Cortex of kidney (tissue), 1 donor: Measurements from ENCODE around the gene NFX1.
"Not testable (repeated sequence)": the region's sequence is repeated elsewhere in the genome, so short reads cannot be mapped to it uniquely, and the experiment has no call there.

ENCODE experiments used
- DNase-seq: peaks from one replicate; lab custom pipeline; 2025; lab: John Stamatoyannopoulos, UW

NFX1 gene

DNA sequence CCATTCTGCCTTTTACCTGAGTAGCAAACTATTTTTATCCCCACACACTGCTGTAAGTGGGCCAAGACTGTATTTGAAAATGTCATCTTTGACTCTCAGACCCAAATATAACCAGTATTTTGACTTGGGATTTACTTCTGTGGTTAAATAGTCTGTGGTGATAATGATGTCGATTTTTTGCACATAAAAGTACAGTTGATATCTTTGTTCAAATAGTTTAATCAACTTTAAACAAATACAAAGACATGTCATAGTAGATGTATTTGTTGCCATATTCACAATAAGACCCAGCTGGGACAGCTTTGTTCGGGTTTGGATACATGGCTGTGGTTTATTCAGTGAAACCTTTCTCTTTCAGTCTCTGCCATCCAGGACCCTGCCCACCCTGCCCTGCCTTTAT lies 20.4 kb downstream of the NFX1 start:
- no peak for DNase-seq

DNA sequence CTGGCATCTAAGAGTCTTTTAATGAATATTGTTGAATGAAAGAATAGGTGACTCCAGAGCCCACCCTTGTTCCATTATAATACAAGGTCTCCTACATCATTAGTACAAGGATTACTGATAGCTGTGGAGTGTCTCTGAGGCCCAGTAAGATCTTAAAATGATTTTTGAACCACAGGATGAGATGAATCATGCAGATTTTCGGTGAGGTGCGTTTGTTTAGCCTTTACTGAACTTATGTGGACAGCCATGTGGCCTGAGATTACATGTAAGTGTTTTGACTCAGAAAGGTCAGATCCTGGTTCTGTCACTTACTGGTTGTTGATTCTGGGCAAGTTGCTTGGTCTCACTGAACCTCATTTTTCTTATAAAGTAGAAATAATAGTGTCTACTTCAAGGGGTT lies 21.6 kb downstream of the NFX1 start:
- no peak for DNase-seq

DNA sequence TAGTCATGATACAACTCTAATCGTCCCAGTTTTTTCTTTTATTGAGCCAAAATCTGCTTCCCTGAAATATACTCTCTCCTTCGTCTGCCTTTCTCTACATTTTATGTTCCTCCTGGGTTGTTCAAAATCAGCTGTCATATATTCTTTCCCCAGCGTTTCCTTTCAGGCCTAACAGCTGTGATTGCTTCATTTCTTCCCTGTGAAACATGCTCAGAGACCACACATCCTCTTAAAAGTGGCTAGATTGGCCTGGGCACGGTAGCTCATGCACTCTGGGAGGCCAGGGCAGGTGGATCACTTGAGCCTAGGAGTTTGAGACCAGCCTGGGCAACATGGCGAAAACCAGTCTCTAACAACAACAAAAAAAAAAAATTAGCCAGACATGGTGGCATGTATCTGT lies 25.1 kb downstream of the NFX1 start:
- DNase-seq = no peak

DNA sequence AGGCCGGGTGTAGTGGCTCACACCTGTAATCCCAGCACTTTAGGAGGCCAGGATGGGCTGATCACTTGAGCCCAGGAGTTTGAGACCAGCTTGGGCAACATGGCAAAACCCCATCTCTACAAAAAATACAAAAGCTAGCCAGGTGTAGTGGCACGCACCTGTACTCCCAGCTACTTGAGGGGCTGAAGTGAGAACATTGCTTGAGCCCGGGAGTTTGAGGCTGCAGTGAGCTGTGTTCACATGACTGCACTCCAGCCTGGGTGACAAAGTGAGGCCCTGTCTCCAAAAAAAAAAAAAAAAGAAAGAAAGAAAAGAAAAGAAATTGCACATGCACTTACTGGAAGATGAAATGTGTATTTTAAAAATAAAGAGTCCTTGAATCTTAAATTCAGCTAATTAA lies 26.8 kb downstream of the NFX1 start:
- not testable (repeated sequence) for DNase-seq

DNA sequence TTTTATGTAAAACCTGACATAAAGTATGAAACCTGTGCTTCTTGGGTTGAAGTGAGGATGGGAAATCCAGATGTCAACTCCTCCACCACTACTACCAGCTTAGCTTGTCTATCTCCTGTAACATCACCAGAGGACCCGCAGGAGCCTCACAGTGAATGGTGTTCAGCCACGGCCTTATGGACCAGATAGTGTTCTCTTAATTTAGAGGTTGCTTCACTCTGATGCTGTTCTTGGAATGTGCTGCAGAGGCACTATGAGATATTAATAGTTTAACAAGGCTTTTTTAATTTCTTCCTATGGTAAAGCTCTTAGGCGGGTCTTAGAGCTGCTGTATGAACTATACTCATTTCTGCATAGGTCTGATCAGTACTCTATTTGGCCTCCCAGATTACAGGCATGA lies 27.9 kb downstream of the NFX1 start:
- DNase-seq = no peak

DNA sequence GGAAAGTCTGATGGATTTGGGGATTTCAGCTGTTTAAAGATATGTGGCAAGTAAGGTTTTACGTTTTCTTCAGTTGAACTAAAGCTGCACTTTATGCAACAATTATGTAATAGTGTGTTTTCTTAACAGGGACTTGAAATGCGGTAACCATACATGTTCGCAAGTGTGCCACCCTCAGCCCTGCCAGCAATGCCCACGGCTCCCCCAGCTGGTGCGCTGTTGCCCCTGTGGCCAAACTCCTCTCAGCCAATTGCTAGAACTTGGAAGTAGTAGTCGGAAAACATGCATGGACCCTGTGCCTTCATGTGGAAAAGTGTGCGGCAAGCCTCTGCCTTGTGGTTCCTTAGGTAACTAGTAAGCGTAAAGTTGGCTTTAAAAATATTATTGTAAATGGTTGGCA lies 28.5 kb downstream of the NFX1 start:
- no peak for DNase-seq

DNA sequence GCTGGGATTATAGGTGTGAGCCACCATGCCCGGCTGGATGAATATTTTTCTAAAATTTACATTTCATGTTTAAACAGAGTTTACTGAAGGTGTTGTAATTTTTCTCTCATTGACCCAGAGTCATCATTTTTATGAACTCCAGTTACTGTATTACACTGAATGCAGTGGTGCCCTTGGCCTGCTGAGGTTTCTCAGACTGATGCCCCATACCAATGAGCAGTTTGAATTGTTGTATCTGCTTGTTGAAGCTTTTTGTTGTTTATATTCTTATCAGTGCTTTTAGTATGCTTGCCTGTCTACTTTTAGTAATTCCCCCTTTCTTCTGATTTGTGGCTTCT lies 29.9 kb downstream of the NFX1 start:
- no peak for DNase-seq

DNA sequence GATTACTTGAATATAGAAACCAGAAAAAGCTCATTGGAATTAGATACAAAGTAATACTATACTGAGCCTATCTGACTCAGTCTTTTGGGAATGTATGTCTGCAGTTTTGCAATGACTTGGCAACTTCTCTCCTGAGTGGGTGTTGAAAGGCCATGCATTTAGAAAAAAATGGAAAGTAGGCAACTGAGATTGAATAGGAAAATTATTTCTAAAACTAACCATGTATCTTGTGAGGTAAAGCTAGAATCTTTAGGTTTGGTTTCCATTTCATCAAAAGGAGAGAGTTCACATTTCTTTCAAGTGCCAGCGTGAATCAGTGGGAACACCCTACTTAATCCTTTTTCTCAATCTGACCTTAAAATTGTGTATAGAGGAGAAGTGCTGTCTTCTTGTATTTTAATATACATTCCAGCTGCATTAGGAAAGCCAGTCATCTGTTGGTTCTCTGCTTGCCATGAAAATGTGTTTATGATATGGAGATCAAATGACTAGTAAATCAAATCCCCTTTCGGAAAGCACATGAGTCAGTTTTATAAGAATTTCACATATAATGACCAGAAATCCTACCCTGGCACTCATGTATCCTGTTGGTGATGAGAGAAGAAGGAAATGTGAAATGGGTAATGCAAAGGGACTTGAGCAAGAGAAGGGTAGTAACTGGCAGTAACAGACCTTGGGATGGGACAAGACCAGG lies 30.4 kb downstream of the NFX1 start:
- DNase-seq = no peak

DNA sequence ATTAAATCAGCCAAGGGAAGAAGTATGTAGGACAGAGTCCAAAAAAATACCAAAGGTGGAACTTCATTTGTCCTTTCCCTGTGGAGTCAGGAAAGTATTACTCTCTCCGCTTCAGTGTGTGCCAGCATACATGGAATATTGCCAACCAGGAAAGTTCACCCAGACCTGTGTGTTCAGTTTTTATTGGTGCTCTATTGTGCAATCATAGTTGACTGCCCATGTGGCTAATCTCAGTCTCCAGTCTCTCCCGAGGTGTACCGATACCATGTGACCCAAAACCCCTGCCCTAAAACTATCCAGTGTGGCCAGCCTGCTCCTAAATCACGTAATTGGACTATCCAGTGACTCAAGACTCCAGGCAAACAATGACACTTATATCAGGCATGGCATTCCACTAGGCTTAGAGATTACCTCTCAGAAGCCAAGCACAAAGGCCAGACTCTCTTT lies 38.8 kb downstream of the NFX1 start:
- no peak for DNase-seq

DNA sequence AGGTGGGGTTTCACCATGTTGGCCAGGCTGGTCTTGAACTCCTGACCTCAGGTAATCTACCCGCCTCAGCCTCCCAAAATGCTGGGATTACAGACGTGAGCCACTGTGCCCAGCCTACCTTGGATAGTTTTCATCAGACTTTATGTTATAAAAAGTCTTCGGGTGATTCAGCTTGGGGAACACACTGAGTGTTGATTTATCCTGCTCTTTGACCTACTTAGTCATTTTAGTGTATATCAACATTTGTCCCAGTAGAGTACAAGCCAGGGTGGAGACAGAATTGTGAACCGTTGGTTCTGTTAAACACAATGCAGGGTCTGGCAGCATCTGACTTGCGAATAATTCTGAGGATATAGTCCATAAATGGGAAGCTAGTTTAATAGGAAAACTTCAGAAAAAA lies 39.7 kb downstream of the NFX1 start:
- DNase-seq = no peak

DNA sequence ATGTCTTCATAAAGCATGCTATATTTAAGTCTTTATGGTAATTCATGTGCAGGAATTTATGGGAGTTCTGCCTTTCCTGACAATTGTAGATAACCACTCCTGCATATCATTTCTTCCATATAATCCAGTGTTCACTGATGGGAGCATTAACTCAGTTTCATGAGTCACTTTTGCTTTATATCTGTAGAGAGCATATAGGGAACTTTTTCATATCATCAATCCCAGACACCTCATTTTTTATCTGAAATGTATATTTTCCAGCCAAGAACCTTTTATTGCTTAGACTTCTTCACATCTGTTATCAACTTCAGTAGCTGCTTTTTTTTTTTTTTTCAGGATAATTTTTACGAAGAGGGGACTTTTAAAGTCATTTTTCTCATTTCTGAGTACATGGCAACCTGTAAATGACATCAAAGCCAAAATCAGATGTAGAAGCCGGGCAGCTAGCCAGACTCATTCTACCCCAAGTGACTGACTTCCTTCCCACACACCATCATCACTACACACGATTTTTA lies 41.1 kb downstream of the NFX1 start:
- no peak for DNase-seq

DNA sequence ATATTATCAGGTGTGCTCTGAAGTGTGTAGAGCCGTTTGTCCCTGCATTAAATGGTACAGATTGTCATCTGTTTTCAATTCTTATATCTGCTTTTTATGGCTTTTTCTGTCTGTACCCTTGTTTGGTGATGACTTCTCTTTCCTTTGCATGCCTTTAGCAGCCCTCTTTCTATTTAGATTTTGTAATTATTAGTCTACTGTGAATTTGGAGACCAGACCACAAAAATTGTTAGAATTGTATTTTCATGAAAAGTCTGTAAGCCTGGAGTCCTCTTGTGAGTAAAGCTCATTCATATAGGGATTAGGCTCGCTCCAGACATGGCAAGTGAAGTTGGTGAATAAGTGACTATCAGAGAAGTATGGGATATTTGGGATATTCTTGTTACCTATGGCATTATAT lies 41.7 kb downstream of the NFX1 start:
- DNase-seq = no peak

DNA sequence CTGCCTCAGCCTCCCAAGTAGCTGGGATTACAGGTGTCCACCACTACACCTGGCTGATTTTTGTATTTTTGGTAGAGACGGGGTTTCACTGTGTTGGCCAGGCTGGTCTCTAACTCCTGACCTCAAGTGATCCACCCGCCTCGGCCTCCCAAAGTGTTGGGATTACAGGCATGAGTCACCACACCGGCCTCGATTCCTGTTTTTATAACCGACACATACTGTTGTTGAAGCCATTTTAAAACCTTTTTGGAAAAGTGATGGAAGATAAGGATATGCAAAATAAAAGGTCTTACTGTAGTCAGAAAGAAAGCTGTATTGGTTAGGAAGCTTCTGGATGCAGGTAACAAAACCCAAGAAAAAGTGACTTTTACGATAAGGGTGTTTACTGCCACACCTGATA lies 42.6 kb downstream of the NFX1 start:
- DNase-seq = not testable (repeated sequence)

DNA sequence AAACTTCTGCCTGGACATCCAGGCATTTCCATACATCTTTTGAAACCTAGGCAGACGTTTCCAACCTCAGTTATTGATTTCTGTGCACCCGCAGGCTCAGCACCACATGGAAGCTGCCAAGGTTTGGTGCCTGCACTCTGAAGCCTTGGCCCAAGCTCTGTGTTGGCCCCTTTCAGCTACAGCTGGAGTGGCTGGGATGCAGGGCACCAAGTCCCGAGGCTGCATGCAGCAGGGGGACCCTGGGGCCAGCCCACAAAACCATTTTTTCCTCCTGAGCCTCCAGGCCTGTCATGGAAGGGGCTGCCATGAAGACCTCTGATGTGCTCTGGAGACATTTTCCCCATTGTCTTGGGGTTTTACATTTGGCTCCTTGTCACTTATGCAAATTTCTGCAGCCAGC lies 49.9 kb downstream of the NFX1 start:
- no peak for DNase-seq

DNA sequence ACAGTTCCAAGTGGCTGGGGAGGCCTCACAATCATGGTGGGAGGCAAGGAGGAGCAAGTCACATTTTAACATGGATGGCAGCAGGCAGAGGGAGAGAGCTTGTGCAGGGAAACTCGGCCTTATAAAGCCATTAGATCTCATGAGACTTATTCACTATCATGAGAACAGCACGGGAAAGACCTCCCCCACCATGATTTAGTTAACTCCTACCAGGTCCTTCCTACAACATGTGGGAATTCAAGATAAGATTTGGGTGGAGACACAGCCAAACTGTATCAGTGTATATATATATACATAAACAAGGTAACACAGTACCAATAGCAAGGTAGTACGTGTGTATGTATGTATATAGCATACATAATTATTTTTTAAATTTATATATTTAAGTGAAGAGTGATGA lies 50.9 kb downstream of the NFX1 start:
- no peak for DNase-seq

DNA sequence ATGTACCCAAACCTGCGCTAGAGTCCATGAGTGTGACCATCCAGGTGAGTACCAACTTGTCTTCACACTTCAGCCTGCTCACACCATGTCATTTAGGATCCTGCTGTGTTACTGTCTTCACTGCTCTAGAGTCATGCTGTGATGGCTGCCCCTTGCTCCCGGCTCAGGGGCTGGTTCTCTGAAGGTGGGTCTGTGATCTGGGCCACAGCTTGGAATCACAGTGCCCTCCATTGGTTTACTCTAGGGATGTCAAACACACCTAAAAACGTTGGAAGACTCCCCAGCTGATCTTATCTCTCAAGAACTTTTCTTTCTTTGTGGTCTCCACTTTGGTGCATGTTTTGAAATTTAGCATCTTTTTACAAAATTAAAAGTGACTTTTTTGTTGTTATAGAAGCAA lies 53.8 kb downstream of the NFX1 start:
- DNase-seq = no peak

DNA sequence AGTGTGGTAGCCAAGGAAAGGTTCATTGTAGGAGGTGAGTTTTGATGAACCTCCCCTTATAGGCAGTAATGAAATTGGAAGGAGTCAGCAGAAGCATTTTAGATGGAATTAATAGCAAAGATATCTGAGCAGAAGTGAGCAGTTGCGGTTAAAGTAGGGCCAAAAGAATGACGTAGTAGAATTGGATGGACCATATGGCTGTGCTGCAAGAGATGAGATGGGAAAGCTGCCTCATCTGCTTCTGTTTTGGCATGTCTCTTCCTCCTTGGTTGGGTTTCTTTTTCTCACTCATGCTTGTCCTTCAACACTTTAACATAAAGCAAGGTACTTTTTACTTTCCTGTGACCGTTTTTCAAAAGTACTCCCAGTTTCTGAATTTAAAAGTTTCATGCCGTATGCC lies 56.2 kb downstream of the NFX1 start:
- DNase-seq = no peak

DNA sequence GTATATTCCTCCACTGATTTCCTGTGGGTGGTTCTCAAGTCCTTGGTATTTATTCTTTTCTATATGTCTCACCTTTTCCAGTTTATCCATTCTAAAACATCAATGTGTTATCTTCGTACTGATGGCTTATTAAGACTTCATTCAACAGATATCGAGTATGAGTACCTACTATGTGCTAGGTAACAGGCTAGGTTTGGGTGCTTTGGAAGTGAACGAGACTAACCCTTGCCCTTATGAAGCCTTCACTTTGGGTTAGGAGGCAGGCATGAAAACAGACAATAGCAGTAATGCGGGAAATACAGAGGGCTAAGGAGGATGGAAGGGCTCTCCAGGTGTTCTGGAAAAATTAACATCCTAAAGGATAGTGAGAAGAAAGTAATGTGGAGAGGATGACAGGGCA lies 58.7 kb downstream of the NFX1 start:
- no peak for DNase-seq

DNA sequence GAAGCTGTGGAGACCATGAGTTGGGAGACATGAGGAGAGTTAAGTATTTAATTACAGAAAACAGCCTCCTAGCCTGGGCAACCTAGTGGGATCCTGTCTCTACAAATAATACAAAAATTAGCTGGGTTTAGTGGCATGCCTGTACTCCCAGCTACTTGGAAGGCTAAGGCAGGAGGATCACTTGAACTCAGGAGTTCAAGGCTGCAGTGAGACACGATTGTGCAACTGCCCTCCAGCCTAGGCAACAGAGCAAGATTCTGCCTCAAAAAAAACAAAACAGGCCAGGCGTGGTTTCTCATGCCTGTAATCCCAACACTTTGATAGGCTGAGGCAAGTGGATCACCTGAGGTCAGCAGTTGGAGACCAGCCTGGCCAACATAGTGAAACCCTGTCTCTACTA lies 59.4 kb downstream of the NFX1 start:
- no peak for DNase-seq

DNA sequence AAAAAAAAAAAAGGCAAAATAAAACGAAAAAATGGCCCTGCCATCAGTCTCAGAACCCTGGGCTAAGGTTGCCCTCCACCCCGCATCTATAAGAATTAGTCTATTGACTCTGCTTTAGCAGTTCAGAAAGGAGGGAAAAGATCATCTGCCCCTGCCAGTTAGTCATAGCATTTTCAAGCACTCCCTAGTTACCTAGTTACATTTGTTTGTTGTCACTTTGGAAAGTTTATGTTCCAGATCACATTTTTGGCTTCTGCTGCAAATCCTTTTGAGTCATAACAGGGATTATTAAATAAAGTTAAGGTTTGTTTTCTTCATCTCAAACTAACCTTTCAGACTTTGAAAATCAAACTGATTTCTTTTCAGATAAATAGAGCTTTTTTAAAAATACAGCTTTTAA lies 60.0 kb downstream of the NFX1 start:
- DNase-seq = no peak

DNA sequence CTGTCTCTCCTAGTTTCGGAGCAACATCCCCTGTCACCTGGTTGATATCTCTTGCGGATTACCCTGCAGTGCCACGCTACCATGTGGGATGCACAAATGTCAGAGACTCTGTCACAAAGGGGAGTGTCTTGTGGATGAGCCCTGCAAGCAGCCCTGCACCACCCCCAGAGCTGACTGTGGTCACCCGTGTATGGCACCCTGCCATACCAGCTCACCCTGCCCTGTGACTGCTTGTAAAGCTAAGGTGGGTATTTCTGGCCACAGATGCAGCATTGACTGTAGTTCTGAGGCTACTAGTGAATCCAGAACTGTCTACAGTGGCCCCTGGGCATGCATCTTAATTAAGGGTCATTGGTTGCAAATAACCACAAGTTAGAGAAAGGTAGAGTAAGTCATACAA lies 61.2 kb downstream of the NFX1 start:
- no peak for DNase-seq

DNA sequence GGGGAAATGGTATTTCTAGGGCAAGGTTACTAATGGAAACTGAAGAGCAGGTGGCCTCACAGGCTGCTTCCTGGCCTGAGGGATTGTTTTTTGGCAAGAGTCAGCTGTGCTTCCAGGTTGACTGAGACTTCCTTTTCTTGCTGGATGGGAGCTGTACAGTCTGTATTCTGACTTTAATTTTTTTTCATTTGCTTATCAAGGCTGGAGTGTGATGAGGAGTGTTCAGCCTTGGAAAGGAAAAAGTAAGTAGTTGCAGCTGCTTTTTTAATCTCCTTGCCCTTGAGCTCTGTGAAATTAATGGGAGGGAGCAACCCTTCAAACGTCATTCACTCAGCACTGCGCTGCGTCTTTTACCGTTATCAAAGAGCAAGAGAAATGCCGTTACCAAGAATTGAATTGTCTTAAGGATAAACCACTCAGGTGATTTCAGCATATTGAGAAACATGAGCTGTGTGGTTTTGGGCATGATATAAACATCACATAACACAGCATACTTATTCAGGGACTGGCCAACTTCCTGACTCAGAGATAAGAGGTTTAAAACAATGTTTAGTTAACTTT lies 64.4 kb downstream of the NFX1 start:
- no peak for DNase-seq

DNA sequence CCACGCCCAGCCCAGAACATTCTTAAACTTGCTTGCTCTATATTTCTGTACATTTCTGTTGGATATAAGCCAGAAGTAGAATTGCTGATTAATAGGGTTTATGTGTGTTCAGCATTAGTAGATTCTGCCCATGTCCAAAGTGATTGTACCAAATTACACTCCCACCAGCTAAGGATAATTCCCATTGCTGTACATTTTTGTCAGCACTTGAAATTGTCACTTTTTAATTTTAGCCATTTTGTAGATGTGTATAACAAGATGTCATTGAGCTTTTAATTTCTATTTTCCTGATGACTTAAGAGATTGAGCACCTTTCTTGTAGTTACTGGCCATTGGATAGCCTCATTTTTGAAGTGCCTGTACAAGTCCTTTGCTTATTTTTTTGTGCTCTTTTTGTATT lies 65.6 kb downstream of the NFX1 start:
- DNase-seq = no peak

DNA sequence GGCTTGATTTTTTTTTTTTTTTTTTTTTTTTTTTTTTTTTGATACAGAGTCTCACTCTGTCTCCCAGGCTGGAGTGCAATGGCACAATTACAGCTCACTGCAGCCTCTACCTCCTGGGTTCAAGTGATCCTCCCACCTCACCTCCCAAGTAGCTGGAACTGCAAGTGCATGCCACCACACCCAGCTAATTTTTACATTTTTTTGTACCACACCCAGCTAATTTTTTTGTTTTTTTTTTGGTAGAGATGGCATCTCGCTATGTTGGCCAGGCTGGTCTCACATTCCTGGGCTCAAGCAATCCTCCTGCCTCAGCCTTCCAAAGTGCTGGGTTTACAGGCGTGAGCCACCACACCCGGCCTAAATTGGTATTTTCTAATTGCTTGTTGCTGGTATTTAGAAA lies 68.3 kb downstream of the NFX1 start:
- DNase-seq = not testable (repeated sequence)
